ENCODE measurements around the gene ST3GAL3. TPM values are rescaled to one million over a fixed set of nuclear protein-coding genes. Genes with fewer than 3 reads are reported as not detected.

Gene ST3GAL3
- total RNA-seq, 1 donor from 2014 or later, result 24.3 TPM

GRCh38 chr1:43844114-43844513, 136.8 kb downstream of the ST3GAL3 start:
- CTCF ChIA-PET, result interaction anchor here (1.2 kb wide), 1 partner anchor 80 kb away, joined by 3 read pairs; no protein-coding TSS in a partner anchor
- no peak overlapping the region for H3K27ac Mint-ChIP-seq
- no peaks in the 10 kb centered on the region for H3K4me1 Mint-ChIP-seq
- no peak overlapping the region for H3K4me3 Mint-ChIP-seq
- peaks cover 44% of the 10 kb centered on the region for H3K36me3 Mint-ChIP-seq (ENCODE audit: low read depth)
- POLR2A ChIA-PET, result no interaction called here
- no peak for TF ChIP-seq CTCF (IDR thresholded peaks at IDR 0.05)
- no peak for ATAC-seq (ENCODE audit: low read depth)
- no peaks in the 10 kb centered on the region for H3K27me3 Mint-ChIP-seq
- intact Hi-C loops (cut with micrococcal nuclease), result no loop called here
- peaks cover 6% of the 10 kb centered on the region for H3K9me3 Mint-ChIP-seq
- DNase-seq, result no peak

DNA sequence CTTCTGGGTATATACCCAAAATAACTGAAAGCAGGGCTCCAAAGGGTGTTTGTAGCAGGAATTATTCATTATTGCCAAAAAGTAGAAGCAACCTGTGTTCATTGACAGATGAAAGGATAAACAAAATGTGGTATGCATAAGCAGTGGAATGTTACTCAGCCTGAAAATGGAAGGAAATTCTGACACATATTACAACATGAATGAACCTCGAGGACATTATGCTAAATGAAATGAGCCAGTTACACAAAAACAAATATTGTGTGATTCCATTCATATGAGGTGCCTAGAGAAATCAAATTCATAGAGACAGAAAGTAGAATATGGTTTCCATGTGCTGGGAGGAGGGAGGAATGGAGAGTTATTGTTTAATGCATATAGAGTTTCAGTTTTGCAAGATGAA, 140.0 kb downstream of the ST3GAL3 start:
- no peak for ATAC-seq (ENCODE audit: low read depth)
- no peak overlapping the region for H3K27ac Mint-ChIP-seq
- CTCF ChIA-PET, result no interaction called here
- no peak overlapping the region for H3K4me3 Mint-ChIP-seq
- H3K36me3 Mint-ChIP-seq (ENCODE audit: low read depth), result peaks cover 20% of the 10 kb centered on the region
- no peak for TF ChIP-seq CTCF (IDR thresholded peaks at IDR 0.05)
- intact Hi-C loops (cut with micrococcal nuclease), result no loop called here
- H3K27me3 Mint-ChIP-seq, result no peaks in the 10 kb centered on the region
- peaks cover under 1% of the 10 kb centered on the region for H3K9me3 Mint-ChIP-seq
- no peaks in the 10 kb centered on the region for H3K4me1 Mint-ChIP-seq
- DNase-seq, result no peak
- POLR2A ChIA-PET, result no interaction called here

- ATAC-seq (ENCODE audit: low read depth) (no peak), DNase-seq (no peak)
- Mint-ChIP-seq H3K27me3 (no peaks in the 10 kb centered on the region), H3K4me3 (no peak overlapping the region), H3K27ac (no peak overlapping the region), H3K9me3 (no peaks in the 10 kb centered on the region), H3K4me1 (no peaks in the 10 kb centered on the region), H3K36me3 (ENCODE audit: low read depth) (peaks cover 14% of the 10 kb centered on the region)
- no peak for TF ChIP-seq CTCF (IDR thresholded peaks at IDR 0.05)
- intact Hi-C loops (cut with micrococcal nuclease), result no loop called here
- CTCF ChIA-PET, result no interaction called here
- POLR2A ChIA-PET, result no interaction called here
Observed at GRCh38 chr1:43847882-43848281, 140.5 kb downstream of the ST3GAL3 start.

GRCh38 chr1:43849670-43850069, 142.3 kb downstream of the ST3GAL3 start:
- no peak overlapping the region for H3K4me3 Mint-ChIP-seq
- no peaks in the 10 kb centered on the region for H3K36me3 Mint-ChIP-seq (ENCODE audit: low read depth)
- H3K4me1 Mint-ChIP-seq, result peaks cover 5% of the 10 kb centered on the region
- ChIA-PET POLR2A (no interaction called here), CTCF (interaction anchor here (1.1 kb wide), 1 partner anchor 197 kb away, joined by 3 read pairs; no protein-coding TSS in a partner anchor)
- H3K27ac Mint-ChIP-seq, result no peak overlapping the region
- no peaks in the 10 kb centered on the region for H3K27me3 Mint-ChIP-seq
- TF ChIP-seq CTCF (IDR thresholded peaks at IDR 0.05), result no peak
- intact Hi-C loops (cut with micrococcal nuclease), result no loop called here
- no peak for ATAC-seq (ENCODE audit: low read depth)
- no peak for DNase-seq
- no peaks in the 10 kb centered on the region for H3K9me3 Mint-ChIP-seq

- POLR2A ChIA-PET, result no interaction called here
- TF ChIP-seq CTCF (IDR thresholded peaks at IDR 0.05), result no peak
- DNase-seq, result no peak
- H3K27ac Mint-ChIP-seq, result no peak overlapping the region
- H3K36me3 Mint-ChIP-seq (ENCODE audit: low read depth), result no peaks in the 10 kb centered on the region
- H3K9me3 Mint-ChIP-seq, result no peaks in the 10 kb centered on the region
- no peaks in the 10 kb centered on the region for H3K27me3 Mint-ChIP-seq
- no peak for ATAC-seq (ENCODE audit: low read depth)
- no peak overlapping the region for H3K4me3 Mint-ChIP-seq
- CTCF ChIA-PET, result no interaction called here
- H3K4me1 Mint-ChIP-seq, result peaks cover 5% of the 10 kb centered on the region
- intact Hi-C loops (cut with micrococcal nuclease), result no loop called here
Observed at GRCh38 chr1:43850591-43851233, 143.4 kb downstream of the ST3GAL3 start.
